HG03060 (cell line): ENCODE data around the gene PIK3C2B.
"Not testable (repeated sequence)": the region's sequence is repeated elsewhere in the genome, so short reads cannot be mapped to it uniquely, and the experiment has no call there.

Experiments used
- ATAC-seq: cut with Tn5 transposase; IDR thresholded peaks from one replicate; pipeline ENCODE4 v1.9.1; 2021; ENCODE audit warnings: low read depth, moderate number of reproducible peaks; ENCODE audit not compliant: unreplicated experiment

Gene PIK3C2B

GRCh38 chr1:204507317-204508105, 12.9 kb upstream of the PIK3C2B start:
- ATAC-seq = no peak

GRCh38 chr1:204506969-204507316, 12.3 kb upstream of the PIK3C2B start:
- peak; percentile 63 for ATAC-seq

GRCh38 chr1:204506201-204506968, 11.8 kb upstream of the PIK3C2B start:
- ATAC-seq = peak; percentile 45

GRCh38 chr1:204505674-204506200, 11.1 kb upstream of the PIK3C2B start:
- ATAC-seq = no peak

GRCh38 chr1:204503913-204504519, 9.4 kb upstream of the PIK3C2B start:
- ATAC-seq = no peak

GRCh38 chr1:204503122-204503912, 8.7 kb upstream of the PIK3C2B start:
- ATAC-seq = no peak

- ATAC-seq = no peak
Measured at GRCh38 chr1:204502241-204502640, 7.6 kb upstream of the PIK3C2B start.

GRCh38 chr1:204499511-204500468, 5.2 kb upstream of the PIK3C2B start:
- no peak for ATAC-seq

- no peak for ATAC-seq
Measured at GRCh38 chr1:204498981-204499380, 4.4 kb upstream of the PIK3C2B start.

- ATAC-seq = no peak
Measured at GRCh38 chr1:204495777-204496176, 1.2 kb upstream of the PIK3C2B start.

- no peak for ATAC-seq
Measured at GRCh38 chr1:204495078-204495753, 611 bp upstream of the PIK3C2B start.

- ATAC-seq = no peak
Measured at GRCh38 chr1:204493984-204494280, 673 bp downstream of the PIK3C2B start.

GRCh38 chr1:204493145-204493983, 1.2 kb downstream of the PIK3C2B start:
- ATAC-seq = no peak

- ATAC-seq = no peak
Measured at GRCh38 chr1:204491655-204492054, 3.0 kb downstream of the PIK3C2B start.

GRCh38 chr1:204487256-204487615, 7.4 kb downstream of the PIK3C2B start:
- ATAC-seq = no peak

- ATAC-seq = not testable (repeated sequence)
Measured at GRCh38 chr1:204486513-204487255, 7.9 kb downstream of the PIK3C2B start.

- ATAC-seq = no peak
Measured at GRCh38 chr1:204483791-204484190, 10.8 kb downstream of the PIK3C2B start.
